Superior temporal gyrus (tissue), 1 donor: Measurements from ENCODE around the gene PSMG2.

ENCODE experiments used
- DNase-seq: peaks from one replicate; pipeline ENCODE4 v3.0.0-alpha.2; 2016; ENCODE audit errors: extremely low spot score

PSMG2 gene

DNA sequence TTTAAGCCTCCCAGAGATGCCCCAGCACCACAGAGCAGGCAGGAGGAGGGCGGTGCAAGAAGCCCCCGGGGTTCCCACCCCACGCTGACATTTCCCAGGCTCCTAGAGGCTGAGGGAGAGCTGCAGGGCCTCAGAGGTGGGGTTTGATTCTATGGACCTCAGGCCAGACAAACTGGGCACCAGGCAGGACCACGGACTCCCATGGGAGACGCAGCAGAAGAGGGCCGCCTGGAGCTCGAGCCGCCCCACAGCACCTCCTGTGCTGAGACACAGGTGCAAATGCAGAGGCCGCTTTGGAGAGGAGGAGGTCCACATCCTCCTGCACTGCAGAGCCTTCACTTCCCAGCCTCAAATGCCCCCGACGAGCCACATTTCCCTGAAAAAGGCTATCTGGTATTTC is 62.7 kb downstream of the PSMG2 start:
- DNase-seq = no peak

DNA sequence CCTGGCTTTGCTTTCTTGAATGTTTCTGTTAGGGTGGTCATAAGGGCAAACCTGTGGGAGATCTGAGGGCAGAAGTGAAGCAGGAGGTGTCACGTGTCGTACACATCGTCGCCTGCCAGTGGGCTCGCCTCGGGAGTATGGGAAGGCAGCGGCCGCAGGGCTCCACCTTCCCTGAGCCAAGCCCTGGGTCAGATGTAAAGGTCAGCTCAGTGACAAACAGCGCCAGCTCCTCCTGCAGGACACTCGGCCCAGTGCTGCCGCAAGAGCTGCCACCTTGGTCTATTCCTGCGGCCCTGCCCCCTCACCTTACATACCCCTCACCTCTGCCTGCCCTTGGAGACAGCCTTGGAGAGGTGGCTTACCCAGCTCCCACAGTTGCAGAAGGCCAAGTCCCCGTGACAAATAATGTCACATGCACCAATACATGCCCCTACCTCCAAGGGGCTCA is 64.2 kb downstream of the PSMG2 start:
- DNase-seq = no peak

DNA sequence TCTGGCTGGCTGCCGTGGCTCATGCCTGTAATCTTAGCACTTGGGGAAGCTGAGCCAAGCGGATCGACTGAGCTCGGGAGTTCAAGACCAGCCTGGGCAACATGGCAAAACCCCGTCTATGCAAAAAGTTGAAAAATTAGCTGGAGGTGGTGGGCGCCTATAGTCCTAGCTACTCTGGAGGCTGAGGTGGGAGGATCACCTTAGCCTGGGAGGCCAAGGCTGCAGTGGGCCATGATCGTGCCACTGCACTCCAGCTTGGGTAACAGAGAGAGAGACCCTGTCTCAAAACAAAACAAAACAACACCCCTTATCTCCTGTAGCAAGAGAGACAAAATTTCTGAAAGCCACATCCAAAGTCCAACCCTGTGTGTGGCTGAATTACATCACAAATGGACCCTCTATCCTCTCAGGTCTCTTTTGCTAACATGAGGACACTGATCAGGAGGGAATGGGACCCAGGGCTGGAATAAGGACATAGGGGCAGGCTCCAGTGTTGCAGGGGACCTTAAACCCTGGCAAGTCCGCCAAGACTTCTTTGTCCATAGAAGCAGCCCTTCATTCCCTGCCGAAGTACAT is 64.8 kb downstream of the PSMG2 start:
- no peak for DNase-seq

DNA sequence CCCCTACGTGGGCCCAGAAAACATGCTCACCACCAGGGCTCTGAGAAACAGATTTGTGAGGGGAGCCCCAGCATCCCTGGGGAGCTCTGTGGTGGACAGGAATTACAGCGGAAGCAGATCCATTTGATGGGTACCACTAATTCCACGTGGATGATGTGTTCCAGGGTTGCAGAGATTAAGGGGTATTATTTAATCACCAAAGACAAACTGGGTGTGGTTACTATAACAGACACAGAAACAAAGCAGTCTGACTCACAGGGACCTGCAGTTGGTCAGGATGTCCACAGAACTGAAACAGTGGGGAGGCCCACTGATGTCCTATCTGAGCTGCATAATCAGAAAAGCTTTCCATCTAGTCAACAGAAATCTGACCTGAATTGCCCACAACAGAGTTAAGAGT is 65.8 kb downstream of the PSMG2 start:
- DNase-seq = no peak

DNA sequence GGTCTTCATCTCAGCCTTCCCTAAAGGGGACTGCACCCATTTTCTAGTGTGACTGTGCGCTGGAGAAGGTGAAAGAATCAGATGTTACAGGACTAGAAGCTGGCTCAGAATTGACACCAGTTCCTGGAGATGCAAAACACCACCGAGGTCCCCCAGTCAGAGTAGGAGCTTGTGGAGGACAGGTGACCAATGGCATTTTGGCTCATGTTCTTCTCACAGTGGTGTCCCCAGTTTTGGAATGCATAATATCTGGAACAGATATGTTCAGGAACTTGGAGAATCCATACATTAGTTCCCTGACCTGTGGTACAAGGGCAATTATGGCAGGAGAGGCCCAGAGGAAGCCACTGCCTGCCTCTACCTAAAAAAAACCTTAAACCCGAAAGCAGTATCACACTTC is 66.3 kb downstream of the PSMG2 start:
- DNase-seq = no peak

DNA sequence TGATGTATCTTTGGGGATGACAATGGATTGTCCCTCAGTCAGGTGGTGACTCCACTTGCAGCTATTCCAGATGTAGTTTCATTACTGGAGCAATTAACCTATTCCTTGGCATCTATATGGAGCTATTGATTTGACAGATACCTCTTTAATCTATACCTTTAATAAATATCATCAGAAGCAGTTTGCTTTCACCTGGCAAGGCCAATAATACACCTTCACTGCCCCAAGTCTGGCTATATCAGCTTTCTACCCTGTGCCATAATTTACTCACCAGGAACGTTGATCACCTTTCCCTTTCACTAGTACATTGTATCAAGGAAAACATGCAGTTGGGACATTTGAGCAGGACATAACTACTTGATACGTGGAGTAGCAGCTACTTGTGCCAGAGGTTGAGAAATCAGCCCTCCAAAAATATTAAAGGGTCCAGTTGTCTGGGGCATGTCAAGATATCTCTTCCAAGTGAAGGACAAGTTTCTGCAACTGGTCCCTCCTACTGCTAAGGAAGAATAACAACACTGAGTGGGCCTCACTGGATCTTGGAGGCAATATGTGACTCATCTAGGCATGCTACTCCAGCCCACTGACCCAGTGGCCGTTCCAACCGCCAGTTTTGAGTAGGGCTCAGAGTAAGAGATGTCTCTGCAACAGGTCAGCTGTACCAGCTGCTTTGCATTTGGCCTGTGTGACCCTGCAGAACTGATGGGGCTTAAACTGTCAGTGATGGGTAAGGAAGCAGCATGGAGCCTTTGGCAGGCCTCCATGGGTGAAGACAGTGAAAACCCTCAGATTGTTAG is 67.0 kb downstream of the PSMG2 start:
- DNase-seq = no peak

DNA sequence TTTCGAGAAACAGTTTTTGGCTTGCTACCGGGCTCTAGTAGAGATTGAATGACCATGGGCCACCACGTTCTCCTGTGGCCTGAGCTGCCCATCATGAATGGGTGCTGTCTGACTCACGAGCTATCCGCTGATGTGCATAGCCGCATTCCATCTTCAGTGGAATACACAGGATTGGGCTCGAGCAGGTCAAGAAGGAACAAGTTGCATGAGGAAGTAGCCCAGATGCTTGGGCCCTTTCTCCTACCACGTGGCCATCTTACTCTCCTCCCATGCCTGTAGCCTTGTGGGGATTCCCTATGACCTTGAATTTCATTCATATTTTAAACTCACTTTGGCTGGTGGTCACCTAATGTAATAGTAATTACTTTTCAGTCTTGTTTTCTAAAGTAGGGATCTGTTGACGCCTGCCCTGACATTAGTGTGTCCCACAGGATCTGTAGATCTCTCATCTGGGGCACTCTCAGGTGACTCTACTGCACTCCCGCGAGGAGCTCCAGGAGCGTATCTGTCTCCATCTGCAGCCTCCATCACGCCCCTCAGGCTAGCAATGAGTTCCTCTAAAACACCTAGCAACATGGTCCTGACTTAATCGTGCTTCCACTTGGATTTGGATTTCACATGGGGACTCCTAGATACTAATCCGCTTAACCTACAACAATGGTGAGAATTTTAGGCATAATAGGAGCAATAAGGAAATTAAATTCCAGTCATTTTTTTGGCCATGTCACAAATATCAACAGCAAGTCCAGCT is 67.8 kb downstream of the PSMG2 start:
- DNase-seq = no peak

DNA sequence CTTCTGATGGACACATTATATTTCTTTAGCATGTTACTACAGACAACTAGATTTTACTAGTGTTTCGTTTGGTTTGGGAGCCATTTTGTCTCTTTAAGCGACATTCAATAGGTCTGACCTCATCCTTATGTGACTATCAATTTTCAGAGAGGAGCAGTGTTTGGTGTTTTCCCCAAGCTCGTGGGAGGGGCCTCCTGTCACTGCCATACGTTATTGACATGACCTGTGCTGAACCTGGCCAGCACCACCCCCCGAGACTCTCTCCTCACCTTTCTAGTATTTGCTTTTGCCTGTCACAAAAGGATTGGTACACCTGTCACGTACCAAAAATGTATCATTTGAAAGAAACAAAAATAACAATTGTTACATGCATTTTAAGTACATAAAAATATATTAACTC is 69.3 kb downstream of the PSMG2 start:
- DNase-seq = no peak

DNA sequence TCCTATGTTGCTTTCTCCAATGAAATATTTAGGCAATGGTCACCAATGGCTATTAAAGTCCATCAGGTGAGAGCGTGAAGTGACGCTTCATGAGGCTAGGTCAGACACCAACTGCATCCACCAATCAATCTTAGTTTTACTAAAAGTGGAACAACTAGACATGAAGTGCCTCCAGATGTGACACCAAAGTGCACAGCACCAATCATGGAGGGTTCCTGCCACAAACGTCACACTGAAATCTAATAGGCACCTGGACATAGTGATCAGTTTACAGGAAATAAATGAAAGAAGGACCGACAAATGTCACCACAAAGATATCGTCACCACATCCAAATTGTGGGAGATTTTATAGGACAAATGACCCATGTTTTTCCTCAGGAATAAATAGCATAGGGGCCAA is 70.5 kb downstream of the PSMG2 start:
- no peak for DNase-seq

DNA sequence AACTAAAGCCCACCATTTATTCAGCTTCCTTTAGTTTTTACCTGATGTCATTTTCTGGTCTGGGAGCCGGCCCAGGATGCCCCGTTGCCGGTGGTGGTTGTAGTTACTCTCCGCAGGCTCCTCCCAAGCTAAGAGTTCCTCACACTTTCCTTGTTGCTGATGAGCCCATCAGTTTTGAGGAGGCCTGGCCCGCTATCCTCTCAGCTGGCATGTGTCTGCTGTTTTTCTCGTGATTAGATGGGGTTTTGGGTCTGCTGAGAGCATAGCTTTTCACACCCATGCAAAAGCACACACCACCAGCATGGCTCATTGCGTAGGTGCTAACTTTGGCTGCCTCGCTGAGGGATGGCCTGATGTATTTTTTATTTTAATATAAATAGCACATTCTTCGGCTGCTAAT is 72.1 kb downstream of the PSMG2 start:
- no peak for DNase-seq
